ENCODE measurements around the gene TAS1R3.

TAS1R3 gene

DNA sequence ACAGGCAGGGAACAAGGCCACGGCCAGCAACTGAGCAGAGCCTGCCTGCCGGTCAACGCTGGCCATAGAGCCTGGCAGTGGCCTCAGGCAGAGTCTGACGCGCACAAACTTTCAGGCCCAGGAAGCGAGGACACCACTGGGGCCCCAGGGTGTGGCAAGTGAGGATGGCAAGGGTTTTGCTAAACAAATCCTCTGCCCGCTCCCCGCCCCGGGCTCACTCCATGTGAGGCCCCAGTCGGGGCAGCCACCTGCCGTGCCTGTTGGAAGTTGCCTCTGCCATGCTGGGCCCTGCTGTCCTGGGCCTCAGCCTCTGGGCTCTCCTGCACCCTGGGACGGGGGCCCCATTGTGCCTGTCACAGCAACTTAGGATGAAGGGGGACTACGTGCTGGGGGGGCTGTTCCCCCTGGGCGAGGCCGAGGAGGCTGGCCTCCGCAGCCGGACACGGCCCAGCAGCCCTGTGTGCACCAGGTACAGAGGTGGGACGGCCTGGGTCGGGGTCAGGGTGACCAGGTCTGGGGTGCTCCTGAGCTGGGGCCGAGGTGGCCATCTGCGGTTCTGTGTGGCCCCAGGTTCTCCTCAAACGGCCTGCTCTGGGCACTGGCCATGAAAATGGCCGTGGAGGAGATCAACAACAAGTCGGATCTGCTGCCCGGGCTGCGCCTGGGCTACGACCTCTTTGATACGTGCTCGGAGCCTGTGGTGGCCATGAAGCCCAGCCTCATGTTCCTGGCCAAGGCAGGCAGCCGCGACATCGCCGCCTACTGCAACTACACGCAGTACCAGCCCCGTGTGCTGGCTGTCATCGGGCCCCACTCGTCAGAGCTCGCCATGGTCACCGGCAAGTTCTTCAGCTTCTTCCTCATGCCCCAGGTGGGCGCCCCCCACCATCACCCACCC lies at the start of gene TAS1R3:
TAS1R3 (plus strand) TSS at position 213 of the 898 bp plus-strand sequence; CDS start at position 279, 66 bp downstream.
- DNase-seq (ENCODE audit: low read depth), result no peak
- no peak within 1 kb of the TSS for H3K4me3 ChIP-seq (ENCODE audit: low read depth, low read length)
- TF ChIP-seq, protein P1, sequence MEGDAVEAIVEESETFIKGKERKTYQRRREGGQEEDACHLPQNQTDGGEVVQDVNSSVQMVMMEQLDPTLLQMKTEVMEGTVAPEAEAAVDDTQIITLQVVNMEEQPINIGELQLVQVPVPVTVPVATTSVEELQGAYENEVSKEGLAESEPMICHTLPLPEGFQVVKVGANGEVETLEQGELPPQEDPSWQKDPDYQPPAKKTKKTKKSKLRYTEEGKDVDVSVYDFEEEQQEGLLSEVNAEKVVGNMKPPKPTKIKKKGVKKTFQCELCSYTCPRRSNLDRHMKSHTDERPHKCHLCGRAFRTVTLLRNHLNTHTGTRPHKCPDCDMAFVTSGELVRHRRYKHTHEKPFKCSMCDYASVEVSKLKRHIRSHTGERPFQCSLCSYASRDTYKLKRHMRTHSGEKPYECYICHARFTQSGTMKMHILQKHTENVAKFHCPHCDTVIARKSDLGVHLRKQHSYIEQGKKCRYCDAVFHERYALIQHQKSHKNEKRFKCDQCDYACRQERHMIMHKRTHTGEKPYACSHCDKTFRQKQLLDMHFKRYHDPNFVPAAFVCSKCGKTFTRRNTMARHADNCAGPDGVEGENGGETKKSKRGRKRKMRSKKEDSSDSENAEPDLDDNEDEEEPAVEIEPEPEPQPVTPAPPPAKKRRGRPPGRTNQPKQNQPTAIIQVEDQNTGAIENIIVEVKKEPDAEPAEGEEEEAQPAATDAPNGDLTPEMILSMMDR (IDR thresholded peaks at IDR 0.05; ENCODE audit: insufficient read depth, low read depth, low read length, missing control alignments), result no peak

DNA sequence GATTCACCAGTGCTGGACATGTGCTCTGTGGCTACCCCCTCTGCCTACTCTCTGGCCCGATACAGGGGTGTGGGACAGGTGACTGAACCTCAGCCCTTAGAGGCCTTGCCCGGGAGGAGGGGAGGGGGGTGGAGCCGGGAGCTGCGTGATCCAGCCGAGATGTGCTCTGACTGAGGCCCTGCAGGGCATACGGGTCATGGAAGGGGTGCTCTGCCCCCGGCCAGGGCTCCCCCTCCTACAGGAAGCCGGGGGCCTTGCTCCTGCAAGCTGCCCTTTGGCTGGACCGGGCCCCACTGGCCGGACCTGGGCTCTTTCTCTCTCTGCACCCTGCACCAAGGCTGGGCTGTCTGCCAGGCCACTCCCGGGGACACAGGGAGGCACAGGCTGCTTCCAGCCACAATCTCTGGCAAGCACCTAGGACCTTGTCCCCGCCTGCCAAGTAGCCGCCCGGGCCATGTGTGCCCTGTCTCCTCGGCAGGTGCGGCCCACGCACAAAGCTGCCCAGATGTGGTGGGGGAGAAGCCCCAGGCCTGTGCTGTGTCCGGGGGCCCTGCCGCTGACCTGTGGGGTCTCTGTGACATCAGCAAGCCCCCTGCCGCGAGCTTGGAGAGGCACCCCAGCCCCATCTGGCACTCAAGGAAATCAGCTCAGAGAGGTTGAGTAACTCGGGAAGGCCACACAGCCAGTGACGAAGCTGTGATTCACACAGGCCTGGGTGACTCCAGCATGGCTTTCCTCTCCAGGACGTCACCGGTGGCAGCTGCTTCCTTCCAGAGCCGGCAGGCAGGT lies 49.4 kb upstream of the TAS1R3 start:
- no peak for DNase-seq (ENCODE audit: low read depth)
- H3K4me3 ChIP-seq (ENCODE audit: low read depth, low read length), result no peak overlapping the region
- TF ChIP-seq, protein P1 (IDR thresholded peaks at IDR 0.05; ENCODE audit: insufficient read depth, low read depth, low read length, missing control alignments), result no peak

DNA sequence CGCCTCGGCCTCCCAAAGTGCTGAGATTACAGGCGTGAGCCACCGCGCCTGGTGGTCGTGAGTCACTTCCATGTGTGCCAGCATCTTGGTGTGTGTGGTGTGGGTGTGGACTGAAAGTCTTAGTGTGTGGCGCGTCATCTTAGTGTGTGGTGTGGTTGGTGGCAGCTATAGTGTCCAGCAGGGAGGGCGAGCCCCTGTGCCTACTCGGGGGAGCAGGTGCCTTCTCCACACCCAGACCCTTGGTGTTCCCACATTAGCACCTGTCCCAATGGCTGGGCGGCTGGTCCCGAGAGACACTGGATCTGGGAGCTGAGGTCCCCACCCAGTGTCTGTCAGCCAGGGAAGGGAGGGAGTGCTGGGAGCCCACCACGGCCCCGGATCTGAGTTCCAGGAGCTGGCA lies 48.1 kb upstream of the TAS1R3 start:
- TF ChIP-seq, protein P1 (IDR thresholded peaks at IDR 0.05; ENCODE audit: insufficient read depth, low read depth, low read length, missing control alignments), result no peak
- H3K4me3 ChIP-seq (ENCODE audit: low read depth, low read length), result no peak overlapping the region
- DNase-seq (ENCODE audit: low read depth), result no peak

DNA sequence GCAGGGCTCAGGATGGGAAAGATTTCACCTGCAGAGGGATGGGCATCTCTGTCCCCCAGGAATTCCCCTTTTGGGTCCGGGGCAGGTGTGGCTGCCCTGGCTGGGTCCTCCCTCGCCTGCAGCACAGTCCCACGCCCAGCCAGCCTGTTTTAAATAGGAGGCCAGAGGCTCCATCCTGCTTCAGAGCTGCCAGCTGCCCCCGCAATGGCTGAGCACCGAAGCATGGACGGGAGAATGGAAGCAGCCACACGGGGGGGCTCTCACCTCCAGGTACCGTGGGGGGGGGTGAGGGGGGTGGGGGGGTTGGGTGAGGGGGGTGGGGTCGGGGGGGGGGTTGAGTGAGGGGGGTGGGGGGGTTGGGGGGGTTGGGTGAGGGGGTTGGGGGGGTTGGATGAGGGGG lies 47.3 kb upstream of the TAS1R3 start:
- H3K4me3 ChIP-seq (ENCODE audit: low read depth, low read length), result no peak overlapping the region
- DNase-seq (ENCODE audit: low read depth), result peak; percentile 41
- TF ChIP-seq, protein P1 (IDR thresholded peaks at IDR 0.05; ENCODE audit: insufficient read depth, low read depth, low read length, missing control alignments), result no peak

DNA sequence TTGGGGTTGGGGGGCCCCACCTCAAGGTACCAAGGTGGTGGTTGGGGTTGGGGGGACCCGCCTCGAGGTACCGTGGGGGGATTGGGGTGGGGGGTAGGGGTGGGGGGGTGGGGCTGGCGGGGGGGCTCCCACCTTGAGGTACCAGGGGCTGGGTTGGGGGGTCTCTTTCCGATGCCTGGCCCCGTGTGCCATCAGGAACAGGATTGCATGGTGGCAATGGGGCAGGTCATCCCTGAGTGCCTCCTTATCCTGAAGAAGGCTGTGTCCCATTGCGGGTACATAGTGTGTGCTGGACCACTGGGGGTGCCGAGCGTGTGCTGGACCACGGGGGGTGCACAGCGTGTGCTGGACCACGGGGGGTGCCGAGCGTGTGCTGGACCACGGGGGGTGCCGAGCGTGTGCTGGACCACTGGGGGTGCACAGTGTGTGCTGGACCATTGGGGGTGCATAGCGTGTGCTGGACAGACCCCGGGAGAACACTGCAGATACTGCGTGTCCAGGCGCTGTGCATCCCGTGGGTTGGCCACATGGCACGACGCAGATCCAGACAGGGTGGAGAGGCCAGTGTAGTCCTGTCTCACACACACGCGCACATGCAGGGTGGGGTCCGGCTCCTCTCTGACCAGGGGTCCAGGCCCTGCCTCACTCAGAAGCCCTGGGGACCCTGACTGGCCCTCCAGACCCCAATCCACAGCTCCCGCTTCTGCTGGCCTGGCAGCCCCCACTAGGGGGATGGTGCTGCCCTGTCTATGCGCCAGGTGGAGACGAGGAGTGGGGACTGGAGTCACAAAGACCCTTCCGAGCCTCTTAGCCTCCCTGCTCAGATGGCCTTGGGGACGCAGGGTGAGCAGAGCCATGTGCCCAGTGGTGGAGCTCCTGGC lies 46.6 kb upstream of the TAS1R3 start:
- H3K4me3 ChIP-seq (ENCODE audit: low read depth, low read length), result no peak overlapping the region
- no peak for DNase-seq (ENCODE audit: low read depth)
- TF ChIP-seq, protein P1 (IDR thresholded peaks at IDR 0.05; ENCODE audit: insufficient read depth, low read depth, low read length, missing control alignments), result no peak

DNA sequence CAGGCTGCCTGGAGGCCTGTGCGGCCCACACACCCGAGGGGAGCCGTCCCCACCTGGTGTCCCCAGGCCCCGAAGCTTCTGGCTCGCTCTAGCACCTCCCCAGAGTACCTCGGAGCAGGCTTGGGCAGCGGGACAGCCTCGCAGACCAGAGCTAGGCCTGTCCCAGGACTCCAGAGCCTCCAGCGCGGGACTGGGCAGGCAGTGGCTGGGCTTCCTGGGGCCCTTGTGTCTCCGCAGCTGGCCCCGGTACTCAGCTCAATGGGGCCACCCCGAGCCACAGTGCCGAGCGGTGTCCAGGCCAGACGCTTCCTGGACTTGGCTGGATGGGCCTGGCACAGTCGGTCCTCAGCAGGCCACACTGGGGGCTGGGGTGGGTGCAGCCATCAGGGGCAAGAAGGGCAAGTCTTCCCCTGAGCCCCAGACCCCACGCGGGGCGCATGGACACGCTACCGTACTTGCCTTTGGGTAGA lies 45.9 kb upstream of the TAS1R3 start:
- H3K4me3 ChIP-seq (ENCODE audit: low read depth, low read length), result no peak overlapping the region
- no peak for DNase-seq (ENCODE audit: low read depth)
- TF ChIP-seq, protein P1 (IDR thresholded peaks at IDR 0.05; ENCODE audit: insufficient read depth, low read depth, low read length, missing control alignments), result no peak

All from GM12865 (cell line).